NT2/D1 (cell line): ENCODE results near the gene DEFB131B.
A peak's percentile ranks its signal among the peaks of the same experiment; 100 is the strongest.

Source experiments
- DNase-seq: peaks from one replicate; pipeline ENCODE4 v3.0.0-alpha.2; 2011; ENCODE audit warnings: low read depth, low spot score
- H3K27me3 ChIP-seq: 2 replicates; pipeline ENCODE4 v1.6.0; 2011; ENCODE audit warnings: mild to moderate bottlenecking; ENCODE audit not compliant: insufficient read length, insufficient read depth
- H3K36me3 ChIP-seq: 2 replicates; pipeline ENCODE4 v1.6.1; 2011; ENCODE audit warnings: mild to moderate bottlenecking, low read length, mixed read lengths; ENCODE audit not compliant: insufficient read depth, insufficient read length
- H3K4me1 ChIP-seq: 2 replicates; pipeline ENCODE4 v1.5.1; 2011; ENCODE audit not compliant: insufficient read depth, insufficient read length
- H3K4me3 ChIP-seq: 2 replicates; pipeline ENCODE4 v1.5.1; 2011; ENCODE audit warnings: low read depth; ENCODE audit not compliant: insufficient read length
- H3K9ac ChIP-seq: 2 replicates; pipeline ENCODE4 v1.6.0; 2011; ENCODE audit warnings: low read depth; ENCODE audit not compliant: insufficient read length
- H3K9me3 ChIP-seq: 2 replicates; pipeline ENCODE4 v1.5.1; 2011; ENCODE audit warnings: mild to moderate bottlenecking, low read length; ENCODE audit not compliant: insufficient read depth
- SUZ12 ChIP-seq: IDR thresholded peaks from 2 replicates; pipeline ENCODE4 v1.6.1; 2011; ENCODE audit not compliant: insufficient read length, insufficient read depth; ENCODE audit errors: extremely low read depth
- YY1 ChIP-seq: IDR thresholded peaks from 2 replicates; pipeline ENCODE4 v1.6.1; 2011; ENCODE audit not compliant: insufficient read length, insufficient read depth
- ZNF274 ChIP-seq: IDR thresholded peaks from 2 replicates; pipeline ENCODE4 v1.6.1; 2011; ENCODE audit warnings: mild to moderate bottlenecking, low read depth, low read length

Gene DEFB131B

DNA sequence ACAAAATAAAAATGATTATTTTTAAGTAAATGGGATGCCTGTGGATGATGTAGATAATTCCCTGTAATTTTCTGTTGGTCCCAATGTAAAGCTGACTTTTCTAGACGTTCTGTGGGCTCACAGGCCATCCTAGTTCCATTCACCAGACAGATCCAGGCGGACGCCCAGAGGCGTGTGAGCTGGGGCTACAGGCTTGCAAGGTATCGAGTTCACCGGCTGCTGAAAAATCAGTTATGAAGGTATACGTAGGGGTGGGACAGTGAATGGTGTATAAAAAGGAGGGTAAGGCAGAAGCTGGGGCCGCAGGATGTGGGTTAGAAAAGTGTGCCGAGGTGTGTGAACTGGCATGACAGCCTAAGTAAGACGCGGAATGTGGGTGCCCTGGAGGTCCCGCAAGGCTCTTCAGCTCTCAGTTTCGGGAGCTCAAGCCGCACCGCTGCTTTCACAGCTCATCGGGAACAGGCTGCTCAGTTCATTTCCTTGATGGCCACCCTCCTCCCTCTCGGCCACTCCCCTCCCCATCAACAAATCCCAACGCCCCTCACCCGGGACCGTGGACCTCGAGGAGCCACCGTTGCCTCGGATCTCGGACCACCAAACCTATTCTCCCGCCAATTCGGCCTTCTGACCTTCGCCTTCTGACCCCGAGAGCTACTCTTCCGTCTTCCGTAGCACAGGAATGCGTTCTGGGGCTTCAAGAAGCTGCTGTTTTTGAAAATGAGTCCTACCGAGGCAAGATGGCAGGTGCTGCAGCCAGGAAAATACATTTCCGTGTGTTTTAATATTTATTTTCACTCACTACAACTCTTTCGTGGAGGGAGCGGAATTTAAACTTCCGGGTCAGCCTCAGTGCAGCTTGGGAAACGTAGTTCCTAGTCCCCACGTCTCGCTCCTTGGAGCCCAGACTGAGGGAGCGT is 49.8 kb downstream of the DEFB131B start, which contains the start of gene XNDC1N:
XNDC1N (minus strand) TSS at position 775 of the 917 bp plus-strand sequence. CDS start 5,241 bp downstream, outside the sequence.
- TF ChIP-seq SUZ12, result no peak
- TF ChIP-seq YY1, result no peak
- no peak for TF ChIP-seq ZNF274
- H3K27me3 ChIP-seq, result no peaks in the 10 kb centered on the region
- H3K9ac ChIP-seq, result peak within 1 kb of the TSS; percentile 74
- H3K4me1 ChIP-seq, result no peaks in the 10 kb centered on the region
- peaks cover 20% of the 10 kb centered on the region for H3K36me3 ChIP-seq
- H3K4me3 ChIP-seq, result peak within 1 kb of the TSS; percentile 92
- H3K9me3 ChIP-seq, result no peaks in the 10 kb centered on the region
- peak; percentile 74 for DNase-seq

- H3K36me3 ChIP-seq, result peaks cover 19% of the 10 kb centered on the region
- peak; percentile 94 for DNase-seq
- H3K27me3 ChIP-seq, result no peaks in the 10 kb centered on the region
- no peaks in the 10 kb centered on the region for H3K9me3 ChIP-seq
- peak within 1 kb of the TSS; percentile 92 for H3K4me3 ChIP-seq
- H3K4me1 ChIP-seq, result no peaks in the 10 kb centered on the region
- TF ChIP-seq SUZ12 (no peak), YY1 (peak; percentile 80)
- H3K9ac ChIP-seq, result peak within 1 kb of the TSS; percentile 74
Observed at GRCh38 chr11:71928737-71929443, 50.6 kb downstream of the DEFB131B start, which contains the start of gene RNF121. RNF121 (plus strand) TSS chr11:71929046; CDS start chr11:71929062, 16 bp downstream.

- no peaks in the 10 kb centered on the region for H3K9me3 ChIP-seq
- H3K4me3 ChIP-seq, result peak overlapping the region; percentile 92
- TF ChIP-seq YY1 (no peak), ZNF274 (no peak), SUZ12 (no peak)
- H3K4me1 ChIP-seq, result no peaks in the 10 kb centered on the region
- DNase-seq, result no peak
- H3K9ac ChIP-seq, result peak overlapping the region; percentile 74
- H3K27me3 ChIP-seq, result no peaks in the 10 kb centered on the region
- peaks cover 19% of the 10 kb centered on the region for H3K36me3 ChIP-seq
Observed at GRCh38 chr11:71929491-71929890, 51.2 kb downstream of the DEFB131B start.

GRCh38 chr11:71930556-71931244 is 52.4 kb downstream of the DEFB131B start:
- Histone ChIP-seq H3K27me3 (no peaks in the 10 kb centered on the region), H3K9me3 (no peaks in the 10 kb centered on the region), H3K36me3 (peaks cover 11% of the 10 kb centered on the region), H3K4me3 (no peak overlapping the region), H3K9ac (no peak overlapping the region), H3K4me1 (no peaks in the 10 kb centered on the region)
- TF ChIP-seq ZNF274, result no peak
- no peak for TF ChIP-seq SUZ12
- DNase-seq, result no peak

- H3K4me1 ChIP-seq, result no peaks in the 10 kb centered on the region
- H3K9me3 ChIP-seq, result no peaks in the 10 kb centered on the region
- TF ChIP-seq SUZ12 (no peak), YY1 (no peak), ZNF274 (no peak)
- peaks cover 6% of the 10 kb centered on the region for H3K36me3 ChIP-seq
- no peak overlapping the region for H3K9ac ChIP-seq
- H3K27me3 ChIP-seq, result no peaks in the 10 kb centered on the region
- H3K4me3 ChIP-seq, result no peak overlapping the region
- DNase-seq, result no peak
Observed at GRCh38 chr11:71931245-71931602, 53.0 kb downstream of the DEFB131B start.

- H3K9me3 ChIP-seq, result no peaks in the 10 kb centered on the region
- no peak overlapping the region for H3K4me3 ChIP-seq
- no peaks in the 10 kb centered on the region for H3K27me3 ChIP-seq
- TF ChIP-seq YY1 (no peak), SUZ12 (no peak), ZNF274 (no peak)
- no peak for DNase-seq
- no peak overlapping the region for H3K9ac ChIP-seq
- peaks cover 3% of the 10 kb centered on the region for H3K36me3 ChIP-seq
- H3K4me1 ChIP-seq, result no peaks in the 10 kb centered on the region
Observed at GRCh38 chr11:71933141-71933933, 55.1 kb downstream of the DEFB131B start.
